Heart left ventricle (tissue), 16 donors: ENCODE measurements around the gene B4GALT1. TPM values are rescaled to one million over a fixed set of nuclear protein-coding genes. Genes with fewer than 3 reads are reported as not detected.

Experiments used
- ATAC-seq, 4 donors: fragments of 200-7000 bp; cut with Tn5 transposase; one replicate each; pipeline ENCODE4 v1.9.1; 2020 to 2022; ENCODE audit warnings: moderate library complexity in 4 of 4, mild to moderate bottlenecking in 3 of 4, moderate number of reproducible peaks in 1 of 4
- DNase-seq, 5 donors: peaks; one replicate each; pipeline ENCODE4 v3.0.0-alpha.2; 2020
- H3K27ac ChIP-seq, 12 donors: fragments of 200-600 bp; sonication (generic) in 4 of 12; one replicate each; pipeline versions ENCODE4 v1.5.0 to v1.8.0; 2016 to 2022; ENCODE audit warnings: mild to moderate bottlenecking in 2 of 12
- H3K27me3 ChIP-seq, 9 donors: fragments of 200-600 bp; sonication (generic) in 2 of 9; one replicate each; pipeline versions ENCODE4 v1.5.1 to v1.8.0; 2016 to 2022; ENCODE audit warnings: mild to moderate bottlenecking in 3 of 9
- H3K36me3 ChIP-seq, 9 donors: fragments of 200-600 bp; sonication (generic) in 2 of 9; one replicate each; pipeline versions ENCODE4 v1.5.0 to v1.8.0; 2018 to 2022; ENCODE audit warnings: mild to moderate bottlenecking in 2 of 9
- H3K4me1 ChIP-seq, 12 donors: fragments of 200-600 bp; sonication (generic) in 4 of 12; one replicate each; pipeline versions ENCODE4 v1.5.0 to v1.8.0; 2016 to 2022; ENCODE audit warnings: mild to moderate bottlenecking in 3 of 12
- H3K4me3 ChIP-seq, 12 donors: fragments of 200-600 bp; sonication (generic) in 4 of 12; one replicate each; pipeline versions ENCODE4 v1.5.0 to v1.8.0; 2017 to 2022; ENCODE audit warnings: mild to moderate bottlenecking in 9 of 12, moderate library complexity in 4 of 12
- H3K9me3 ChIP-seq, 12 donors: fragments of 200-600 bp; sonication (generic) in 4 of 12; one replicate each; pipeline versions ENCODE4 v1.5.0 to v1.8.0; 2016 to 2022; ENCODE audit warnings: mild to moderate bottlenecking in 1 of 12
- CTCF ChIP-seq, 12 donors: fragments of 200-600 bp; sonication (generic) in 4 of 12; IDR thresholded peaks; one replicate each; pipeline versions ENCODE4 v1.5.0 to v1.8.0; 2018 to 2022; ENCODE audit warnings: antibody characterized with exemption in 12 of 12, mild to moderate bottlenecking in 5 of 12
- POLR2A ChIP-seq, 2 donors: fragments of 450-650 bp; IDR thresholded peaks; one replicate each; pipeline ENCODE4 v1.6.1; 2017; ENCODE audit warnings: antibody characterized with exemption in 2 of 2, mild to moderate bottlenecking in 2 of 2, moderate library complexity in 2 of 2
- WGBS, 4 donors: extraction: QIAGEN DNeasy Blood & Tissue Kit in 2 of 4; methylation state at CpG; one replicate each; pipeline versions ENCODE4 v1.1.5 to v1.1.7; 2013 to 2018; 5-methylcytosine and 5-hydroxymethylcytosine counted together
- intact Hi-C, 10 donors: fragments of 100-400 bp; cut with DNase I; formaldehyde crosslinking; loops; one replicate each; pipeline versions ENCODE4 v1.11.1 to v1.14.2; 2022
- polyA plus RNA-seq, 2 donors: library from polyadenylated mRNA; stranded (reverse); fragments of 200-250 nt; gene quantifications; one replicate each; pipeline ENCODE4 v1.2.3, GENCODE V29; 2013
- total RNA-seq, 9 donors: library from RNA; depleted of rRNA in 2 of 9; stranded (reverse); fragments of >200 nt in 2 of 9; fragmentation: NEBNext Ultra II Directional in 3 of 9; extraction: Animal tissue kit (Norgen Biotek cat#: 25700) in 3 of 9; gene quantifications; one replicate each; pipeline versions ENCODE4 v1.1.0 to v1.2.4, GENCODE V29; 2016 to 2023
- donor health status: ischemic (EF 13 %, LVEDD 7.1; RV severe dilation, severe dysfunction).
- donor health status: healthy with polysubstance abuse.
- donor health status: DM: no; HTN: yes; CAD: no.
- donor health status: DM: no; HTN: no; CAD: no.
- donor health status: ischemic (EF 25% LVEDD 6.9; RV normal size, moderate dysfunction).
- donor health status: ischemic (EF 25% LVEDD 5.7; RV mildly dilated, moderate dysfunction).
- donor health status: healthy.
- donor health status: DM: yes; HTN: yes; CAD: no.
- donor health status: ischemic (EF 35%, LVEDD 5.7; RV mildly dilated, moderate dysfunction).
- donor health status: nonischemic (EF 11% LVEDD 7.7; RV severe dilation, severe dysfunction).
- donor health status: DM: yes; HTN: yes; CAD: no.
- donor health status: PGD.
- donor health status: ischemic (EF 29% LVEDD 5.4; RV normal size, mild dysfunction).
- donor health status: nonischemic (EF 23%, LVEDD 6.1; RV moderate dilation, normal function).

Gene B4GALT1
- total and polyA plus RNA-seq, 11 donors: 10.6 to 73.3 (median 38.4) TPM

- Histone ChIP-seq H3K27ac (peak overlapping the region; percentile 44 to 86 (median 75)), H3K9me3 (no peaks in the 10 kb centered on the region), H3K4me3 (no peak overlapping the region), H3K36me3 (no peaks in the 10 kb centered on the region), H3K27me3 (no peaks in the 10 kb centered on the region), H3K4me1 (peaks cover 0 to 53% (median 28%) of the 10 kb centered on the region in 12 donors)
- DNase-seq: peak in 4 of 5 donors; percentile 48 to 60 (median 52)
- intact Hi-C loops: loop anchor here in 2 of 10 donors (5.0 kb wide), 1 partner anchor 36 kb away; no protein-coding TSS in a partner anchor
- peak; percentile 66 to 87 (median 81) for ATAC-seq
- TF ChIP-seq CTCF (IDR thresholded peaks at IDR 0.05): no peak
- TF ChIP-seq POLR2A (IDR thresholded peaks at IDR 0.05): no peak
- WGBS, 4 donors: 18 to 39% (median 22%) methylated on average over 3 of the region's 3 CpGs
Observed at GRCh38 chr9:33186457-33187168, 19.5 kb upstream of the B4GALT1 start.

GRCh38 chr9:33185858-33186257, 18.7 kb upstream of the B4GALT1 start:
- Histone ChIP-seq H3K27ac (peak overlapping the region in 9 of 12 donors; percentile 5 to 86 (median 78)), H3K36me3 (no peaks in the 10 kb centered on the region), H3K27me3 (no peaks in the 10 kb centered on the region), H3K4me3 (no peak overlapping the region), H3K4me1 (peaks cover 0 to 59% (median 31%) of the 10 kb centered on the region in 12 donors), H3K9me3 (no peaks in the 10 kb centered on the region)
- ATAC-seq: no peak
- TF ChIP-seq CTCF (IDR thresholded peaks at IDR 0.05): no peak
- TF ChIP-seq POLR2A (IDR thresholded peaks at IDR 0.05): no peak
- intact Hi-C loops: loop anchor here in 2 of 10 donors (5.0 kb wide), 1 partner anchor 36 kb away; no protein-coding TSS in a partner anchor
- WGBS, 4 donors: 59 to 84% (median 71%) methylated on average over 3 to 5 of the region's 5 CpGs
- DNase-seq: no peak

- TF ChIP-seq CTCF (IDR thresholded peaks at IDR 0.05) (no peak), POLR2A (IDR thresholded peaks at IDR 0.05) (no peak)
- 91 to 94% (median 93%) methylated on average over 11 of the region's 11 CpGs for WGBS, 4 donors
- peak overlapping the region in 2 of 12 donors; percentile 70 to 78 for H3K27ac ChIP-seq
- no peak for DNase-seq
- intact Hi-C loops: loop anchor here in 2 of 10 donors (5.0 kb wide), 1 partner anchor 37 kb away; no protein-coding TSS in a partner anchor
- no peak for ATAC-seq
- H3K4me1 ChIP-seq: peaks cover 0 to 63% (median 33%) of the 10 kb centered on the region in 12 donors
- H3K27me3 ChIP-seq: no peaks in the 10 kb centered on the region
- no peak overlapping the region for H3K4me3 ChIP-seq
- no peaks in the 10 kb centered on the region for H3K36me3 ChIP-seq
- H3K9me3 ChIP-seq: no peaks in the 10 kb centered on the region
Observed at GRCh38 chr9:33185406-33185805, 18.3 kb upstream of the B4GALT1 start.

- no peak for TF ChIP-seq POLR2A (IDR thresholded peaks at IDR 0.05)
- no peak for TF ChIP-seq CTCF (IDR thresholded peaks at IDR 0.05)
- Histone ChIP-seq H3K4me3 (no peak overlapping the region), H3K9me3 (no peaks in the 10 kb centered on the region), H3K27ac (peak overlapping the region in 1 of 12 donors; percentile 70), H3K4me1 (peaks cover 0 to 65% (median 33%) of the 10 kb centered on the region in 12 donors), H3K27me3 (no peaks in the 10 kb centered on the region), H3K36me3 (no peaks in the 10 kb centered on the region)
- intact Hi-C loops: loop anchor here in 2 of 10 donors (5.0 kb wide), 1 partner anchor 37 kb away; no protein-coding TSS in a partner anchor
- DNase-seq: no peak
- no peak for ATAC-seq
- WGBS, 4 donors: 40 to 57% (median 44%) methylated on average over 2 of the region's 2 CpGs
Observed at GRCh38 chr9:33184963-33185362, 17.8 kb upstream of the B4GALT1 start.
